LNCaP clone FGC (cell line): ENCODE measurements around the gene ANKRD55.

Experiments used
- DNase-seq: peaks from one replicate; pipeline ENCODE4 v3.0.0-alpha.2; 2011; ENCODE audit warnings: low read depth
- H3K4me3 ChIP-seq: 2 replicates; pipeline ENCODE4 v1.5.1; 2011; ENCODE audit warnings: mild to moderate bottlenecking, low read depth, low read length, control low read depth
- TF ChIP-seq, protein P1 (sequence below): IDR thresholded peaks from 2 replicates; pipeline ENCODE4 v1.5.1; 2012; ENCODE audit warnings: mild to moderate bottlenecking; ENCODE audit not compliant: control insufficient read depth, insufficient read depth; ENCODE audit errors: extremely low read depth

The ANKRD55 gene

DNA sequence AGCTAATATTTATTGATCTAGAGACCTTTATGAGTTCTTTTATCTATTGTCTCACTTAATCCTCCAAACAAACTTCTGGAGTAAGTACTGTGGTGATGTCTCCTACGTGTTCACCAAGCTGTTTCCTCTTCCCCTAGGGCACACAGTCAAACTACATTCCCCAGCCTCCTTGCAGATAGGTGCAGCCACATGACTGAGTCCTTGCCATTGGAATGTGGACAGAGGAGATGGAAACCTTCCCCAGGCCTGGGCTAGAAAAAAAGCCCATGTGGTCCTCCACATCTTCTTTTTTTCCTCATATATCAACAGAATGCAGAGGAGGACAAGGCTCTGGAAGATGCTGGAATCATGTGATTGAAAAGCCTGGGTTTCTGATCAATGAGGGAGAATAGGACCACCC, 88.0 kb downstream of the ANKRD55 start:
- no peak for DNase-seq
- TF ChIP-seq, protein P1, sequence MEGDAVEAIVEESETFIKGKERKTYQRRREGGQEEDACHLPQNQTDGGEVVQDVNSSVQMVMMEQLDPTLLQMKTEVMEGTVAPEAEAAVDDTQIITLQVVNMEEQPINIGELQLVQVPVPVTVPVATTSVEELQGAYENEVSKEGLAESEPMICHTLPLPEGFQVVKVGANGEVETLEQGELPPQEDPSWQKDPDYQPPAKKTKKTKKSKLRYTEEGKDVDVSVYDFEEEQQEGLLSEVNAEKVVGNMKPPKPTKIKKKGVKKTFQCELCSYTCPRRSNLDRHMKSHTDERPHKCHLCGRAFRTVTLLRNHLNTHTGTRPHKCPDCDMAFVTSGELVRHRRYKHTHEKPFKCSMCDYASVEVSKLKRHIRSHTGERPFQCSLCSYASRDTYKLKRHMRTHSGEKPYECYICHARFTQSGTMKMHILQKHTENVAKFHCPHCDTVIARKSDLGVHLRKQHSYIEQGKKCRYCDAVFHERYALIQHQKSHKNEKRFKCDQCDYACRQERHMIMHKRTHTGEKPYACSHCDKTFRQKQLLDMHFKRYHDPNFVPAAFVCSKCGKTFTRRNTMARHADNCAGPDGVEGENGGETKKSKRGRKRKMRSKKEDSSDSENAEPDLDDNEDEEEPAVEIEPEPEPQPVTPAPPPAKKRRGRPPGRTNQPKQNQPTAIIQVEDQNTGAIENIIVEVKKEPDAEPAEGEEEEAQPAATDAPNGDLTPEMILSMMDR = no peak
- no peak overlapping the region for H3K4me3 ChIP-seq

DNA sequence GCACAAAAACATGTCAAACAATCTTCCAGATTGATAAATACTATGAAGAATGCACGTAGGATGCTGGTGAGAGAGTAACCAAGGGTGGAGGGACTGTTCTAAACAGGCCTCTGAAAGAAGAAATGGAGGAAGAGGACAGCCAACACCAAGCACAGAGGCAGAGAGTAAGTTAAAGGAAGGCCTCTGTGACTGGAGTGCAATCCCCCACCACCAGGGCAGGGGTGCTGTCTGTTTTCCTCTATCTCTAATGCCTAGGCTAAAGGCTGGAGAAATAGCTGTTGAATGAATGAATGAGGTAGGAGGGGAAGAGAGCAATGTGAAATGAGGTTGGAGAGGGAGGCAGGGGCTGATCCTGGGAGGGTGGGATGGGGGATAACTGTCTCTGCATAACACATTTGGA, 88.9 kb downstream of the ANKRD55 start:
- TF ChIP-seq, protein P1 = no peak
- no peak overlapping the region for H3K4me3 ChIP-seq
- no peak for DNase-seq

DNA sequence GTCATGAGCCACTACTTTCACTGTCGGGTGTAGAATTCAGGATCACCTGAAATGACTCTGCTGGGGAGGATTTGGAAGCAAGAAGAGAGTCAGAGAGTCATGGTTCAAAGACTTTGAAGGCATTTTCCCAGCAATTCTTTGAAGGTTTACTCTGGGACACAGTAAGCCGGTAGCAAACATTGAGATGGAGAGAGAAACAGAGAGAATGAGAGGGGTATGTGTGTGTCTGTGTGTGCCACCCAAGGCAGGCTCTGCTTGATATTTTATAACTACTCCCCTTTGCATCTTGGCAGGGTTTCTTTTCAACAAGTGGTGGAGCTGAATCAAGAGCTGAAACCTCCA, 89.8 kb downstream of the ANKRD55 start:
- no peak overlapping the region for H3K4me3 ChIP-seq
- DNase-seq = no peak
- TF ChIP-seq, protein P1 = no peak

DNA sequence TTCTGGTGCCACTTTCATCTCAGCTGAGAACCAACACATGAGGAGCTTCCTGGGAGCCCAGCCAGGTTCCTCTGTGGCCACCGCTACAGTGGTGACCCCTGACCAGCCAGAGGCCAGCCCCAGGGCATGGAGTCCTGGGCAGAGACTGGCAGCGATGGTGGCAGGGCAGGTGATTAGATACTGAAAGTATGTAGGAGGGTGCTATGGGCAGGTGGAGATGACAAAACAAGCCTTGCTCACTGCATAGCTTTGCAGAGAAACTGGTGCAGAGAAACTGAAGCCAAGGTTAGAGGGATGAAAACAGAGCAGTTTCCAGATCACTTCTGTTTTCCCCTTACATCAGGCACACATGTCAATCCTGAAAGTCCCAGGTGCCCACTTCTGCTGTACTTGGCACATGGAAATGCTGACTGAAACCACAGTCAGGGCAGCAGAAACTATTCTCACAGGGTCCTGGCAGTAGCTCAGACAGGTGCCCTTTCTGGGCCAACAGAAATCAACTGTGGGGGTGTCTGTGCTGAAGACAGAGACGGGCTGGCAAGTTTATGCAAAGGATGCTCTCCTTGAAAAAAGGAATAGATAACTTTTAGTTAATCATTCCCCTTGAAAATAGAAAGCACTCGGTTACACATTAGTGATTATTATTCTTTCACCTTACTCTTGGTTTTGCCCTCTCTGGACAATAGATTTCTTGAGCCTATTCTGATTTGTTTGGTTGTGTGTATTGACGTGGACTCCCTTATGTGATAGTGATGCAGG, 90.3 kb downstream of the ANKRD55 start:
- no peak for DNase-seq
- TF ChIP-seq, protein P1 = no peak
- H3K4me3 ChIP-seq = no peak overlapping the region

DNA sequence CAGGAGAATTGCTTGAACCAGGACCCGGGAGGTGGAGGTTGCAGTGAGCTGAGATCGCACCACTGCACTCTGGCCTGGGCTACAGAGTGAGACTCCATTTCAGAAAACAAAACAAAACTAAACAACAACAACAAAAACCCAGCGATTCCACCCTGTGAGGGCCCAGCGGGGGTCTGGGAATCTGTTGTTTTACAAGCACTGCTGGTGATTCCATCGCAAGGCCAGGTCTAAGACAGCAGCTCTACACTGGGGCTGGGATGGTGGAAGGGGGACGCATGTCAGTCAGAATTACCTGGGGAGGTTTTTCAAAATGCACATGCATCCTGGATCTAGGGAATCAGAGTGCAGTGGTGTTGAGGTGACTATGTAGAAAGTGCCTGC, 90.9 kb downstream of the ANKRD55 start:
- TF ChIP-seq, protein P1 = no peak

DNA sequence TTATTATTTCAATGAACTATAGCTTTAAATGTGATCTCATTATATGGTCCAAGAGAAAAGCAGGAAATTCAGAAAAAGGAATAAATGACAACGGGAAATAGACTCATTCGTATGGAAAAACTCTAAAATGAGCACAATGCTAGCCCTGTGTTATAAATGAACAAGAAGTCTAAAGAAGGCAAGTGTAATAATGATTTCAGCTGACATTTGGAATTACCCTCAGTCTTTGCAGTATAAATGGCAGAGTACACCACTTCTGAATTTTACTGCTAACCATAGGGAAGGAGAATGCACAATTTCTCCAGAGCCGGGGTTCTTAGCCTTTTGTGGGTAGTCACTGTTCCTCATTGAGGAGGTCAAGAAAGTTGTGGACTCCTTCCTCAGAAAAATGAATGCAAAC, 93.1 kb downstream of the ANKRD55 start:
- TF ChIP-seq, protein P1 = no peak
- no peak overlapping the region for H3K4me3 ChIP-seq
- DNase-seq = no peak

More for the DNA sequence above, 90.9 kb downstream of the ANKRD55 start:
- DNase-seq = no peak
- no peak overlapping the region for H3K4me3 ChIP-seq

DNA sequence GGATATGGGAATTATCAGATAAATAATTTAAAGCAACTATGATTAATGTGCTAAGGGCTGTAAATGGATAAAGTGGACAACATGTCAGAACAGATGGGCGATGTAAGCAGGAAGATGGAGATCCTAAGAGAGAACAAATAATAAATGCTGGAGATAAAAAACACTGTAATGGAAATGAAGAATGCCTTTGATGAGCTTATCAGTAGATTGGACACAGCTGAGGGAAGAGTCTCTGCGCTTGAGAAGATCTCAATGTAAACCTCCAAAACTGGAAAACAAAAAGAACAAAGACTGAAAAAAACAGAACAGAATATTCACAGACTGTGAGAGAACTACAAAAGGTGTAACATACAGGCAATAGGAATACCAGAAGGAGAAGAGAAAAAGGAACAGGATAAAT, 102.5 kb downstream of the ANKRD55 start:
- H3K4me3 ChIP-seq = no peak overlapping the region
- TF ChIP-seq, protein P1 = no peak
- DNase-seq = no peak
